M059J (cell line): ENCODE measurements around the gene TRAPPC12. TPM values are rescaled to one million over a fixed set of nuclear protein-coding genes. Genes with fewer than 3 reads are reported as not detected.
"Not testable (repeated sequence)": the region's sequence is repeated elsewhere in the genome, so short reads cannot be mapped to it uniquely, and the experiment has no call there.

Experiments
- DNase-seq: peaks from one replicate; pipeline ENCODE4 v3.0.0-alpha.2; 2012; ENCODE audit warnings: low read depth
- total RNA-seq: library from RNA; depleted of rRNA; stranded (reverse); fragments of >200 nt; shearing (Covaris generic); gene quantifications from 2 replicates; pipeline ENCODE4 v1.2.3, GENCODE V29; 2014

The TRAPPC12 gene
- total RNA-seq, 1 experiment from 2014 or later: 62.0 TPM

- not testable (repeated sequence) for DNase-seq
These were observed 9.9 kb upstream of the TRAPPC12 start for GRCh38 chr2:3369340-3370181.

- DNase-seq: no peak
These were observed 2.7 kb upstream of the TRAPPC12 start for GRCh38 chr2:3376821-3377220.

GRCh38 chr2:3377279-3377611, 2.2 kb upstream of the TRAPPC12 start:
- peak; percentile 58 for DNase-seq

GRCh38 chr2:3377612-3378432, 1.7 kb upstream of the TRAPPC12 start, which contains the start of gene EIPR1:
EIPR1 (minus strand) TSS chr2:3377818; CDS start chr2:3377689, 129 bp downstream.
- DNase-seq: peak; percentile 97

GRCh38 chr2:3379339-3379646, 201 bp upstream of the TRAPPC12 start:
- no peak for DNase-seq

GRCh38 chr2:3386448-3386958, 7.0 kb downstream of the TRAPPC12 start:
- no peak for DNase-seq

GRCh38 chr2:3387011-3387410, 7.5 kb downstream of the TRAPPC12 start:
- DNase-seq: no peak

- no peak for DNase-seq
These were observed 8.3 kb downstream of the TRAPPC12 start for GRCh38 chr2:3387644-3388411.

- no peak for DNase-seq
These were observed 8.9 kb downstream of the TRAPPC12 start for GRCh38 chr2:3388412-3388738.

- no peak for DNase-seq
These were observed 9.7 kb downstream of the TRAPPC12 start for GRCh38 chr2:3389193-3389592.

- DNase-seq: no peak
These were observed 10.5 kb downstream of the TRAPPC12 start for GRCh38 chr2:3390041-3390440.

GRCh38 chr2:3392216-3392615, 12.7 kb downstream of the TRAPPC12 start:
- no peak for DNase-seq

- DNase-seq: no peak
These were observed 17.5 kb downstream of the TRAPPC12 start for GRCh38 chr2:3396920-3397559.

- no peak for DNase-seq
These were observed 19.4 kb downstream of the TRAPPC12 start for GRCh38 chr2:3398857-3399256.

GRCh38 chr2:3399381-3399780, 19.9 kb downstream of the TRAPPC12 start:
- DNase-seq: no peak

- DNase-seq: no peak
These were observed 20.3 kb downstream of the TRAPPC12 start for GRCh38 chr2:3399829-3400228.

GRCh38 chr2:3403587-3404334, 24.3 kb downstream of the TRAPPC12 start:
- DNase-seq: no peak

- DNase-seq: no peak
These were observed 24.9 kb downstream of the TRAPPC12 start for GRCh38 chr2:3404349-3404894.

- DNase-seq: no peak
These were observed 25.8 kb downstream of the TRAPPC12 start for GRCh38 chr2:3405307-3405706.

- DNase-seq: no peak
These were observed 26.4 kb downstream of the TRAPPC12 start for GRCh38 chr2:3405876-3406275.

- no peak for DNase-seq
These were observed 27.0 kb downstream of the TRAPPC12 start for GRCh38 chr2:3406501-3406900.
